Loucy (cell line): ENCODE data around the gene PTPRT.

Experiments
- H2AFZ ChIP-seq: fragments of 200-600 bp; sonication (generic); 2 replicates; pipeline ENCODE4 v1.6.0; 2016; ENCODE audit warnings: antibody characterized with exemption, mild to moderate bottlenecking, low read length, moderate library complexity
- H3F3A ChIP-seq: fragments of 200-600 bp; 2 replicates; pipeline ENCODE4 v1.6.0; 2016; ENCODE audit warnings: antibody characterized with exemption, low read depth, mild to moderate bottlenecking
- H3K27me3 ChIP-seq: fragments of 200-600 bp; sonication (generic); 2 replicates; pipeline ENCODE4 v1.6.1; 2014; ENCODE audit warnings: low read length, mild to moderate bottlenecking; ENCODE audit not compliant: insufficient read depth, poor library complexity, severe bottlenecking
- H3K36me3 ChIP-seq: fragments of 200-600 bp; sonication (generic); 2 replicates; pipeline ENCODE4 v1.6.1; 2016; ENCODE audit warnings: low read length; ENCODE audit not compliant: insufficient read depth
- H3K4me1 ChIP-seq: fragments of 200-600 bp; sonication (generic); 2 replicates; pipeline ENCODE4 v1.5.1; 2014; ENCODE audit warnings: low read length, mild to moderate bottlenecking; ENCODE audit not compliant: insufficient read depth, poor library complexity, severe bottlenecking
- H3K4me2 ChIP-seq: fragments of 200-600 bp; sonication (generic); 2 replicates; pipeline ENCODE4 v1.6.0; 2014; ENCODE audit warnings: antibody characterized with exemption, low read length, low read depth, mild to moderate bottlenecking; ENCODE audit not compliant: poor library complexity, severe bottlenecking
- H3K4me3 ChIP-seq: fragments of 200-600 bp; sonication (generic); 2 replicates; pipeline ENCODE4 v1.5.1; 2014; ENCODE audit warnings: low read length, mild to moderate bottlenecking, mixed read lengths; ENCODE audit not compliant: poor library complexity, severe bottlenecking
- H3K79me2 ChIP-seq: fragments of 200-600 bp; sonication (generic); 2 replicates; pipeline ENCODE4 v1.6.1; 2014; ENCODE audit warnings: low read length; ENCODE audit not compliant: insufficient read depth
- H3K9ac ChIP-seq: fragments of 200-600 bp; sonication (generic); 2 replicates; pipeline ENCODE4 v1.6.0; 2014; ENCODE audit warnings: mild to moderate bottlenecking, low read depth, low read length, moderate library complexity; ENCODE audit not compliant: poor library complexity, severe bottlenecking
- H3K9me2 ChIP-seq: fragments of 200-600 bp; sonication (generic); replicated peaks from 2 replicates; pipeline ENCODE4 v1.6.1; 2016; ENCODE audit warnings: low read depth, low read length, mixed read lengths
- H3K9me3 ChIP-seq: fragments of 200-600 bp; sonication (generic); 2 replicates; pipeline ENCODE4 v1.6.1; 2014; ENCODE audit warnings: mild to moderate bottlenecking, antibody characterized with exemption, low read length, low read depth; ENCODE audit not compliant: insufficient read depth
- H4K20me1 ChIP-seq: fragments of 200-600 bp; sonication (generic); 2 replicates; pipeline ENCODE4 v1.6.0; 2014; ENCODE audit warnings: antibody characterized with exemption, low read length, mild to moderate bottlenecking; ENCODE audit not compliant: insufficient read depth, poor library complexity, severe bottlenecking
- EZH2phosphoT487 ChIP-seq: fragments of 200-600 bp; IDR thresholded peaks from 2 replicates; pipeline ENCODE4 v1.6.1; 2018; ENCODE audit warnings: antibody characterized with exemption, mild to moderate bottlenecking, moderate library complexity, borderline replicate concordance
- TF ChIP-seq, protein P1 (sequence below): fragments of 200-600 bp; sonication (generic); conservative IDR thresholded peaks from 2 replicates; pipeline ENCODE4 v1.5.1; 2014; ENCODE audit warnings: mild to moderate bottlenecking, antibody characterized with exemption, low read length

PTPRT gene

GRCh38 chr20:43014206-43014605 is 175.5 kb downstream of the PTPRT start:
- Histone ChIP-seq H3K27me3 (no peaks in the 10 kb centered on the region), H3F3A (no peaks in the 10 kb centered on the region), H3K4me1 (no peaks in the 10 kb centered on the region), H3K9ac (no peak overlapping the region), H4K20me1 (no peaks in the 10 kb centered on the region), H3K9me3 (no peaks in the 10 kb centered on the region; the same call in 1 of the 2 replicates), H3K36me3 (no peaks in the 10 kb centered on the region), H3K4me2 (no peak overlapping the region), H3K4me3 (no peak overlapping the region), H2AFZ (no peak overlapping the region), H3K9me2 (no peaks in the 10 kb centered on the region), H3K79me2 (no peaks in the 10 kb centered on the region)
- TF ChIP-seq, protein P1, sequence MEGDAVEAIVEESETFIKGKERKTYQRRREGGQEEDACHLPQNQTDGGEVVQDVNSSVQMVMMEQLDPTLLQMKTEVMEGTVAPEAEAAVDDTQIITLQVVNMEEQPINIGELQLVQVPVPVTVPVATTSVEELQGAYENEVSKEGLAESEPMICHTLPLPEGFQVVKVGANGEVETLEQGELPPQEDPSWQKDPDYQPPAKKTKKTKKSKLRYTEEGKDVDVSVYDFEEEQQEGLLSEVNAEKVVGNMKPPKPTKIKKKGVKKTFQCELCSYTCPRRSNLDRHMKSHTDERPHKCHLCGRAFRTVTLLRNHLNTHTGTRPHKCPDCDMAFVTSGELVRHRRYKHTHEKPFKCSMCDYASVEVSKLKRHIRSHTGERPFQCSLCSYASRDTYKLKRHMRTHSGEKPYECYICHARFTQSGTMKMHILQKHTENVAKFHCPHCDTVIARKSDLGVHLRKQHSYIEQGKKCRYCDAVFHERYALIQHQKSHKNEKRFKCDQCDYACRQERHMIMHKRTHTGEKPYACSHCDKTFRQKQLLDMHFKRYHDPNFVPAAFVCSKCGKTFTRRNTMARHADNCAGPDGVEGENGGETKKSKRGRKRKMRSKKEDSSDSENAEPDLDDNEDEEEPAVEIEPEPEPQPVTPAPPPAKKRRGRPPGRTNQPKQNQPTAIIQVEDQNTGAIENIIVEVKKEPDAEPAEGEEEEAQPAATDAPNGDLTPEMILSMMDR, result no peak
- TF ChIP-seq EZH2phosphoT487, result no peak

GRCh38 chr20:43011491-43011890 is 178.2 kb downstream of the PTPRT start:
- Histone ChIP-seq H3K4me2 (no peak overlapping the region), H3K4me1 (no peaks in the 10 kb centered on the region), H2AFZ (no peak overlapping the region), H3K9ac (no peak overlapping the region), H3K4me3 (no peak overlapping the region), H3K9me2 (no peaks in the 10 kb centered on the region), H3K36me3 (no peaks in the 10 kb centered on the region), H4K20me1 (no peaks in the 10 kb centered on the region), H3K27me3 (no peaks in the 10 kb centered on the region), H3K79me2 (no peaks in the 10 kb centered on the region), H3K9me3 (no peaks in the 10 kb centered on the region; the same call in 1 of the 2 replicates), H3F3A (no peaks in the 10 kb centered on the region)
- no peak for TF ChIP-seq EZH2phosphoT487
- TF ChIP-seq, protein P1, result no peak

DNA sequence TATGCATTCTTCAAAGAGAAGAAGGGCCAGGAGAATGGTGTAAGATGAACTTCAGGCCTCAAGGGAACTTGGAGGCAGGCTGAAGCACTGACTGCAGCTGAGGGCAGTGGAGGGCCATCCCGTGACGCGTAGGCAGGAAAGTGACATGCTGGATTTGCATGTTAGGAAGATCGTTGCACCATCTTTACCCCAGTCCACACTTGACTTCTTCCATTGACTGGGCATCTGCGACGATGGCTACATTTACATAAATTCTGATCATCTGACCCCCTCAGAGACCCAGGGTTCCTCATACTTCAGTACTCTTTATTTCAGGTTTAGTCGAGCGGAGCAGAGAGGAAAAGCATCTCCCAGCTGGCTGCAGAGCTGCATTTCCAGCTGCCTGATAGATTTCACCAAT is 180.2 kb downstream of the PTPRT start:
- Histone ChIP-seq H3K4me2 (no peak overlapping the region), H3K4me1 (no peaks in the 10 kb centered on the region), H3K9me2 (no peaks in the 10 kb centered on the region), H3K4me3 (no peak overlapping the region), H3K9ac (no peak overlapping the region), H3K36me3 (no peaks in the 10 kb centered on the region), H2AFZ (no peak overlapping the region), H3F3A (no peaks in the 10 kb centered on the region), H3K79me2 (no peaks in the 10 kb centered on the region), H3K27me3 (no peaks in the 10 kb centered on the region), H4K20me1 (no peaks in the 10 kb centered on the region), H3K9me3 (no peaks in the 10 kb centered on the region; the same call in 1 of the 2 replicates)
- no peak for TF ChIP-seq EZH2phosphoT487
- TF ChIP-seq, protein P1, result no peak
